Measurements from ENCODE around the gene TTBK2.
"Not testable (repeated sequence)": the region's sequence is repeated elsewhere in the genome, so short reads cannot be mapped to it uniquely, and the experiment has no call there.

The TTBK2 gene

GRCh38 chr15:42826251-42826890, 94.2 kb downstream of the TTBK2 start:
- no peak for DNase-seq (ENCODE audit: low read depth in 2 of 2)

GRCh38 chr15:42825599-42825998, 95.0 kb downstream of the TTBK2 start:
- DNase-seq (ENCODE audit: low read depth in 2 of 2), result no peak

GRCh38 chr15:42820811-42821210, 99.8 kb downstream of the TTBK2 start:
- DNase-seq (ENCODE audit: low read depth in 2 of 2), result no peak

GRCh38 chr15:42819786-42820185, 100.8 kb downstream of the TTBK2 start:
- DNase-seq (ENCODE audit: low read depth in 2 of 2), result no peak

GRCh38 chr15:42811433-42811832, 109.1 kb downstream of the TTBK2 start:
- no peak for DNase-seq (ENCODE audit: low read depth in 2 of 2)

GRCh38 chr15:42808913-42809312, 111.7 kb downstream of the TTBK2 start:
- DNase-seq (ENCODE audit: low read depth in 2 of 2), result no peak

GRCh38 chr15:42805266-42805665, 115.3 kb downstream of the TTBK2 start:
- DNase-seq (ENCODE audit: low read depth in 2 of 2), result no peak

- no peak for DNase-seq (ENCODE audit: low read depth in 2 of 2)
Observed at GRCh38 chr15:42804739-42805138, 115.8 kb downstream of the TTBK2 start.

GRCh38 chr15:42803436-42803835, 117.1 kb downstream of the TTBK2 start:
- no peak for DNase-seq (ENCODE audit: low read depth in 2 of 2)

GRCh38 chr15:42802168-42802567, 118.4 kb downstream of the TTBK2 start:
- no peak for DNase-seq (ENCODE audit: low read depth in 2 of 2)

- DNase-seq (ENCODE audit: low read depth in 2 of 2), result no peak
Observed at GRCh38 chr15:42800731-42801474, 119.7 kb downstream of the TTBK2 start.

GRCh38 chr15:42798802-42799201, 121.8 kb downstream of the TTBK2 start:
- no peak for DNase-seq (ENCODE audit: low read depth in 2 of 2)

GRCh38 chr15:42796955-42797782, 123.4 kb downstream of the TTBK2 start:
- DNase-seq (ENCODE audit: low read depth in 2 of 2), result no peak

- no peak for DNase-seq (ENCODE audit: low read depth in 2 of 2)
Observed at GRCh38 chr15:42788725-42789124, 131.9 kb downstream of the TTBK2 start.

- DNase-seq (ENCODE audit: low read depth in 2 of 2), result no peak
Observed at GRCh38 chr15:42786978-42787377, 133.6 kb downstream of the TTBK2 start.

GRCh38 chr15:42785569-42785968, 135.0 kb downstream of the TTBK2 start:
- no peak for DNase-seq (ENCODE audit: low read depth in 2 of 2)

GRCh38 chr15:42784705-42785104, 135.9 kb downstream of the TTBK2 start:
- DNase-seq (ENCODE audit: low read depth in 2 of 2), result no peak

GRCh38 chr15:42782716-42783115, 137.9 kb downstream of the TTBK2 start:
- no peak for DNase-seq (ENCODE audit: low read depth in 2 of 2)

- no peak for DNase-seq (ENCODE audit: low read depth in 2 of 2)
Observed at GRCh38 chr15:42775416-42775815, 145.2 kb downstream of the TTBK2 start.

GRCh38 chr15:42772901-42773300, 147.7 kb downstream of the TTBK2 start:
- DNase-seq (ENCODE audit: low read depth in 2 of 2), result no peak

GRCh38 chr15:42772144-42772543, 148.4 kb downstream of the TTBK2 start:
- no peak for DNase-seq (ENCODE audit: low read depth in 2 of 2)

- not testable (repeated sequence) for DNase-seq (ENCODE audit: low read depth in 2 of 2)
Observed at GRCh38 chr15:42766109-42766508, 154.5 kb downstream of the TTBK2 start.

Data from stimulated activated CD8-positive, alpha-beta memory T cell treated with anti-CD3 and anti-CD28 coated beads, Interleukin-7, amount 100 ng/mL, for 4 hours (primary cell).